COLO668 (cell line): ENCODE data around the gene CLEC9A.

Experiments used
- DNase-seq: peaks from one replicate; lab custom pipeline; 2025; ENCODE audit not compliant: unreplicated experiment; lab: John Stamatoyannopoulos, UW

CLEC9A gene

DNA sequence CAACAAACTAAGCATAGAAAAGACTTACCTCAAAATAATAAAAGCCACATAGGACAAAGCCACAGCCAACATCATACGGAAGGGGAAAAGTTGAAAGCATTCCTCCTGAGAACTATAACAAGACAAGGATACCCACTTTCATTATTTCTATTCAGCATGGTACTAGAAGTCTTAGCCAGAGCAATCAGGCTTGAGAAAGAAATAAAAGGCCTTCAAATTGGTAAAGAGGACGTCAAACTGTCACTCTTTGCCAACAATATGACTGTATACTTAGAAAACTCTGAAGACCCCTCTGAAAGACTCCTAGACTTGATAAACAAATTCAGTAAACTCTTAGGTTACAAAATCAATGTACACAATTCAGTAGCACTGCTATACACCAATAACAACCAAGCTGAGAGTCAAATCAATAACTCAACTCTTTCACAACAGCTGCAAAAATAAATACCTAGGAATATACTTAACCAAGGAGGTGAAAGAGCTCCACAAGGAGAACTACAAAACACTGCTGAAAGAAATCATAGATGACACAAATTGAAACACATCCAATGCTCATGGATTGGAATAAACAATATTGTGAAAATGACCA lies 79.9 kb downstream of the CLEC9A start:
- DNase-seq: no peak

GRCh38 chr12:10111451-10111850 lies 81.0 kb downstream of the CLEC9A start:
- no peak for DNase-seq

DNA sequence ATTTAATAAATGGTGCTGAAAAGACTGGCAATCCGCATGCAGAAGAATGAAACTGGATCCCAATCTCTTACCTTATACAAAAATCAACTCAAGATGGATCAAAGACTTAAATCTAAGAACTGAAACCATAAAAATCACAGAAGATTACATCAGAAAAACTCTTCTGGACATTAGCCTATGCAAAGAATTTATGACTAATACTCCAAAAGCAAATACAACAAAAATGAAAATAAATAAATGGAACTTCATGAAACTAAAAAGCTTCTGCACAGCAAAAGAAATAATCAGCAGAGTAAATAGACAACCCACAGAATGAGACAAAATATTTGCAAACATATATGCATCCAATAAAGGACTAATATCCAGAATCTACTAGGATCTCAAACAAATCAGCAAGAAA lies 82.6 kb downstream of the CLEC9A start:
- no peak for DNase-seq

DNA sequence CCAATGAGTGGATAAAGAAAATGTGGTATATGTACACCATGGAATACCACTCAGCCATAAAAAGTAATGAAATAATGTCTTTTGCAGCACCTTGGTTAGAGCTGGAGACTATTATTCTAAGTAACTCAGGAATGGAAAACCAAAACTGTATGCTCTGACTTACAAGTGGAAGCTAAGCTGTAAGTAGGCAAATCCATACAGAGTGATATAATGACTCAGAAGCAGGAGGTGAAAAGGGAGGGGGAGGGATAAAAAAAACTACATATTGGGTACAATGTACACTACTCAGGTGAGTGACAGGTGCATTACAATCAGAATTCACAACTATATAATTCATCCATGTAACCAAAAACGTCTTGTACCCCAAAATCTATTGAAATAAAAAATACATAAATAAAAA lies 83.4 kb downstream of the CLEC9A start:
- no peak for DNase-seq

- no peak for DNase-seq
Observed at GRCh38 chr12:10115311-10115710, 84.8 kb downstream of the CLEC9A start.
